OCI-LY3 (cell line): ENCODE measurements around the gene SNUPN.

Experiments used
- H2AFZ ChIP-seq: fragments of 200-600, 300-600 bp; shearing (Covaris generic); 2 replicates; pipeline ENCODE4 v1.6.0; 2014; ENCODE audit warnings: antibody characterized with exemption, low read depth, low read length
- H3K27ac ChIP-seq: fragments of 200-600, 300-600 bp; sonication (generic); 2 replicates; pipeline ENCODE4 v1.5.1; 2014; ENCODE audit warnings: mild to moderate bottlenecking, low read length, moderate library complexity, mixed read lengths
- H3K27me3 ChIP-seq: fragments of 200-600, 300-600 bp; sonication (generic); 2 replicates; pipeline ENCODE4 v1.6.1; 2014; ENCODE audit warnings: low read depth, low read length, mixed read lengths
- H3K36me3 ChIP-seq: fragments of 200-600, 300-600 bp; sonication (generic); replicated peaks from 2 replicates; pipeline ENCODE3; 2014; ENCODE audit warnings: low read depth, low read length, mixed read lengths
- H3K4me1 ChIP-seq: fragments of 300-600, 200-600 bp; sonication (generic); 2 replicates; pipeline ENCODE4 v1.6.1; 2014; ENCODE audit warnings: low read length, mixed read lengths
- H3K4me2 ChIP-seq: fragments of 200-600, 300-600 bp; sonication (generic); 2 replicates; pipeline ENCODE4 v1.6.1; 2014; ENCODE audit warnings: low read length, mixed read lengths
- H3K4me3 ChIP-seq: fragments of 300-600, 200-600 bp; sonication (generic); 2 replicates; pipeline ENCODE4 v1.5.1; 2014; ENCODE audit warnings: antibody characterized with exemption, mild to moderate bottlenecking, low read length, moderate library complexity
- H3K79me2 ChIP-seq: fragments of 300-600, 200-600 bp; shearing (Covaris generic); 2 replicates; pipeline ENCODE4 v1.6.1; 2014; ENCODE audit warnings: mild to moderate bottlenecking, low read length, mixed read lengths
- H3K9ac ChIP-seq: fragments of 300-600, 200-600 bp; shearing (Covaris generic); 2 replicates; pipeline ENCODE4 v1.6.0; 2014; ENCODE audit warnings: mild to moderate bottlenecking, low read length, moderate library complexity
- H3K9me3 ChIP-seq: fragments of 200-600, 300-600 bp; shearing (Covaris generic); 2 replicates; pipeline ENCODE4 v1.6.1; 2014; ENCODE audit warnings: low read length, mixed read lengths; ENCODE audit not compliant: insufficient read depth
- H4K20me1 ChIP-seq: fragments of 200-600, 300-600 bp; sonication (generic); 2 replicates; pipeline ENCODE4 v1.6.1; 2016; ENCODE audit warnings: low read length, mixed read lengths; ENCODE audit not compliant: insufficient read depth
- CTCF ChIP-seq: fragments of 200-600, 300-600 bp; sonication (generic); IDR thresholded peaks from 2 replicates; pipeline ENCODE4 v1.5.1; 2014; ENCODE audit warnings: antibody characterized with exemption, low read length, low read depth
- EZH2phosphoT487 ChIP-seq: fragments of 200-600 bp; shearing (Covaris generic); IDR thresholded peaks from 2 replicates; pipeline ENCODE4 v1.6.1; 2018; ENCODE audit warnings: antibody characterized with exemption, mixed run types, low read depth

SNUPN gene

GRCh38 chr15:75656331-75656730 is 30.8 kb upstream of the SNUPN start:
- Histone ChIP-seq H3K4me1 (no peaks in the 10 kb centered on the region), H3K36me3 (no peaks in the 10 kb centered on the region), H3K4me2 (no peak overlapping the region), H3K4me3 (no peak overlapping the region), H3K27me3 (no peaks in the 10 kb centered on the region), H3K9me3 (no peaks in the 10 kb centered on the region), H2AFZ (no peak overlapping the region), H3K9ac (no peak overlapping the region), H3K79me2 (no peaks in the 10 kb centered on the region), H4K20me1 (no peaks in the 10 kb centered on the region), H3K27ac (no peak overlapping the region)
- TF ChIP-seq CTCF (no peak), EZH2phosphoT487 (no peak)

- no peaks in the 10 kb centered on the region for H3K4me1 ChIP-seq
Observed at GRCh38 chr15:75655931-75656330, 30.4 kb upstream of the SNUPN start.

GRCh38 chr15:75654201-75654907 is 28.8 kb upstream of the SNUPN start:
- no peak overlapping the region for H3K4me2 ChIP-seq
- TF ChIP-seq CTCF: no peak
- no peak for TF ChIP-seq EZH2phosphoT487

More at GRCh38 chr15:75655931-75656330, 30.4 kb upstream of the SNUPN start:
- no peaks in the 10 kb centered on the region for H3K79me2 ChIP-seq
- no peak overlapping the region for H3K9ac ChIP-seq
- H3K4me2 ChIP-seq: no peak overlapping the region
- no peaks in the 10 kb centered on the region for H3K9me3 ChIP-seq
- no peaks in the 10 kb centered on the region for H3K27me3 ChIP-seq
- no peaks in the 10 kb centered on the region for H4K20me1 ChIP-seq
- H2AFZ ChIP-seq: no peak overlapping the region
- TF ChIP-seq EZH2phosphoT487: no peak
- no peak for TF ChIP-seq CTCF
- H3K36me3 ChIP-seq: no peaks in the 10 kb centered on the region
- no peak overlapping the region for H3K4me3 ChIP-seq
- H3K27ac ChIP-seq: no peak overlapping the region

GRCh38 chr15:75653347-75653913 is 27.9 kb upstream of the SNUPN start:
- Histone ChIP-seq H3K9me3 (no peaks in the 10 kb centered on the region), H3K27me3 (peaks cover 4% of the 10 kb centered on the region), H3K27ac (no peak overlapping the region), H3K4me3 (no peak overlapping the region), H3K4me1 (no peaks in the 10 kb centered on the region), H2AFZ (no peak overlapping the region), H4K20me1 (no peaks in the 10 kb centered on the region), H3K36me3 (no peaks in the 10 kb centered on the region), H3K79me2 (no peaks in the 10 kb centered on the region), H3K4me2 (no peak overlapping the region), H3K9ac (no peak overlapping the region)
- no peak for TF ChIP-seq EZH2phosphoT487
- TF ChIP-seq CTCF: no peak

More at GRCh38 chr15:75654201-75654907, 28.8 kb upstream of the SNUPN start:
- Histone ChIP-seq H2AFZ (no peak overlapping the region), H3K9me3 (no peaks in the 10 kb centered on the region), H3K4me1 (no peaks in the 10 kb centered on the region), H4K20me1 (no peaks in the 10 kb centered on the region), H3K9ac (no peak overlapping the region), H3K36me3 (no peaks in the 10 kb centered on the region), H3K27me3 (no peaks in the 10 kb centered on the region), H3K79me2 (no peaks in the 10 kb centered on the region), H3K27ac (no peak overlapping the region), H3K4me3 (no peak overlapping the region)
